Spleen (tissue), 7 donors: ENCODE measurements around the gene SUN5.

Experiments
- POLR2A ChIP-seq, 3 donors: fragments of 450-650 bp; IDR thresholded peaks; one replicate each; pipeline ENCODE4 v1.5.1; 2017; ENCODE audit warnings: antibody characterized with exemption in 3 of 3, mild to moderate bottlenecking in 1 of 3
- POLR2AphosphoS5 ChIP-seq, 3 donors: sonication (generic); formaldehyde crosslinking; IDR thresholded peaks; one replicate each; pipeline ENCODE4 v1.5.1; 2017; ENCODE audit warnings: antibody characterized with exemption in 3 of 3
- TF ChIP-seq, protein P1 (sequence below), 11 experiments: fragments of 200-600 bp in 7 of 11; fragments of 450-650 bp in 4 of 11; sonication (generic) in 4 of 11; IDR thresholded peaks in 8 of 11; conservative IDR thresholded peaks in 3 of 11; 1 replicate in 7 of 11; 2 replicates in 4 of 11; pipeline versions ENCODE4 v1.4.0 to v1.8.0; 2016 to 2021; ENCODE audit warnings: antibody characterized with exemption in 11 of 11, inconsistent platforms in 4 of 11, mild to moderate bottlenecking in 1 of 11
- donor health status: DM: no; HTN: no; CAD: no; lungs with moderate emphysema.
- donor health status: DM: no; HTN: no; CAD: no.
- donor health status: DM: no; HTN: no; CAD: no.

DNA sequence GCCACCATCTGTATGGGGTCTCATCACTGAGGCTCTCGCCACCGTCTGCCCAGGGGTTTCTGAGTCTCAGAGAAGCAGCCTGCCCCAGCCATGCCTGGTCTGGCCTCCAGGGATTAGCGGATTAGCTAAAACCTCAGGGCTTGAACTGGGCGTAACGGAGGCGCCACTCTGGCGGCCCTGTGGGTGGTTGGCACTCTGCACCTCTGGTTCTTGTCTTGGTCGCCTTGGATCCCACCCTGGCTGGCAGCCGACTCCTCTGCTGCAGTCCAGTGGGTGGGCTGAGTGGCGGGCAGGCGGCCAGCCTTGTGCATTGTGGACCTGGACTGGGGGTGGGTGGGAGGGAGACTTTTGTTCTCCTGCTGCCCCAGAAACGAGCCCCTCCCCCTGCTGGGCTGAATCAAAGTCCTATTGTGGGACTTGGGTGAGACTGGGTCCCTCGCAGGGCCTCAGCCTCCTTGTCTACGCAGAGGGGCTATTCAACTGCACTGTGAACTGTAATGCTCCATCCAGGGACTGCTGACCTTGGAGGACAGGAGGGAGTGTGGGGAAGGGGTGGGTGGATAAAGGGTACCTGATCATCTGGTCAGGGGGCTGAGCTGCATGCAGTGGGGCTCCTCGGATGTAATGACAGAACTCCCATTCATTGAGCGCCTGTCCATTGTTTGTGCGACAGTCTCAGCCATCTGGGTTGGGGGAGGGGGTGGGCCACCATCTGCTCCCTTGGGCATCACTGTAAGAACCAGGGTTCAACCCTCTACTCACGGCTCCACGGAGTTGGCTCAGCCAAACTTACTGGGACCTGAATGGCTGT lies 23.9 kb downstream of the SUN5 start:
- TF ChIP-seq, protein P1, sequence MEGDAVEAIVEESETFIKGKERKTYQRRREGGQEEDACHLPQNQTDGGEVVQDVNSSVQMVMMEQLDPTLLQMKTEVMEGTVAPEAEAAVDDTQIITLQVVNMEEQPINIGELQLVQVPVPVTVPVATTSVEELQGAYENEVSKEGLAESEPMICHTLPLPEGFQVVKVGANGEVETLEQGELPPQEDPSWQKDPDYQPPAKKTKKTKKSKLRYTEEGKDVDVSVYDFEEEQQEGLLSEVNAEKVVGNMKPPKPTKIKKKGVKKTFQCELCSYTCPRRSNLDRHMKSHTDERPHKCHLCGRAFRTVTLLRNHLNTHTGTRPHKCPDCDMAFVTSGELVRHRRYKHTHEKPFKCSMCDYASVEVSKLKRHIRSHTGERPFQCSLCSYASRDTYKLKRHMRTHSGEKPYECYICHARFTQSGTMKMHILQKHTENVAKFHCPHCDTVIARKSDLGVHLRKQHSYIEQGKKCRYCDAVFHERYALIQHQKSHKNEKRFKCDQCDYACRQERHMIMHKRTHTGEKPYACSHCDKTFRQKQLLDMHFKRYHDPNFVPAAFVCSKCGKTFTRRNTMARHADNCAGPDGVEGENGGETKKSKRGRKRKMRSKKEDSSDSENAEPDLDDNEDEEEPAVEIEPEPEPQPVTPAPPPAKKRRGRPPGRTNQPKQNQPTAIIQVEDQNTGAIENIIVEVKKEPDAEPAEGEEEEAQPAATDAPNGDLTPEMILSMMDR (IDR thresholded peaks at IDR 0.05 in 8 of 11, conservative IDR thresholded peaks at IDR 0.05 in 3 of 11), result no peak
- TF ChIP-seq POLR2A (IDR thresholded peaks at IDR 0.05), result no peak
- TF ChIP-seq POLR2AphosphoS5 (IDR thresholded peaks at IDR 0.05), result no peak
